ENCODE results near the gene ADAMTS20. TPM values are rescaled to one million over a fixed set of nuclear protein-coding genes. Genes with fewer than 3 reads are reported as not detected.

The ADAMTS20 gene
- total RNA-seq, 4 donors from 2014 or later: not detected

- Histone ChIP-seq H3K4me1 (no peaks in the 10 kb centered on the region), H3K9me3 (no peaks in the 10 kb centered on the region), H3K27ac (no peak overlapping the region), H3K27me3 (no peaks in the 10 kb centered on the region), H3K4me3 (no peak overlapping the region), H3K36me3 (no peaks in the 10 kb centered on the region)
- intact Hi-C loops (cut with DNase I; ENCODE audit: low total_unique reads) (no loop called here), in situ Hi-C loops (cut with MboI; ENCODE audit: low pct_ligation_motif_present in 1 of 4, low pct_unique_long_range_greater_than_20kb in 1 of 4, low sequenced_read_pairs in 3 of 4) (no loop called here)
- no peak for TF ChIP-seq POLR2AphosphoS5 (IDR thresholded peaks at IDR 0.05)
- no peak for TF ChIP-seq POLR2A (IDR thresholded peaks at IDR 0.05)
- no peak for TF ChIP-seq EP300 (IDR thresholded peaks at IDR 0.05; ENCODE audit: low read depth)
- TF ChIP-seq, protein P1, sequence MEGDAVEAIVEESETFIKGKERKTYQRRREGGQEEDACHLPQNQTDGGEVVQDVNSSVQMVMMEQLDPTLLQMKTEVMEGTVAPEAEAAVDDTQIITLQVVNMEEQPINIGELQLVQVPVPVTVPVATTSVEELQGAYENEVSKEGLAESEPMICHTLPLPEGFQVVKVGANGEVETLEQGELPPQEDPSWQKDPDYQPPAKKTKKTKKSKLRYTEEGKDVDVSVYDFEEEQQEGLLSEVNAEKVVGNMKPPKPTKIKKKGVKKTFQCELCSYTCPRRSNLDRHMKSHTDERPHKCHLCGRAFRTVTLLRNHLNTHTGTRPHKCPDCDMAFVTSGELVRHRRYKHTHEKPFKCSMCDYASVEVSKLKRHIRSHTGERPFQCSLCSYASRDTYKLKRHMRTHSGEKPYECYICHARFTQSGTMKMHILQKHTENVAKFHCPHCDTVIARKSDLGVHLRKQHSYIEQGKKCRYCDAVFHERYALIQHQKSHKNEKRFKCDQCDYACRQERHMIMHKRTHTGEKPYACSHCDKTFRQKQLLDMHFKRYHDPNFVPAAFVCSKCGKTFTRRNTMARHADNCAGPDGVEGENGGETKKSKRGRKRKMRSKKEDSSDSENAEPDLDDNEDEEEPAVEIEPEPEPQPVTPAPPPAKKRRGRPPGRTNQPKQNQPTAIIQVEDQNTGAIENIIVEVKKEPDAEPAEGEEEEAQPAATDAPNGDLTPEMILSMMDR (IDR thresholded peaks at IDR 0.05): no peak
- no peak for DNase-seq
Observed at GRCh38 chr12:43310596-43310995, 241.4 kb downstream of the ADAMTS20 start.

DNA sequence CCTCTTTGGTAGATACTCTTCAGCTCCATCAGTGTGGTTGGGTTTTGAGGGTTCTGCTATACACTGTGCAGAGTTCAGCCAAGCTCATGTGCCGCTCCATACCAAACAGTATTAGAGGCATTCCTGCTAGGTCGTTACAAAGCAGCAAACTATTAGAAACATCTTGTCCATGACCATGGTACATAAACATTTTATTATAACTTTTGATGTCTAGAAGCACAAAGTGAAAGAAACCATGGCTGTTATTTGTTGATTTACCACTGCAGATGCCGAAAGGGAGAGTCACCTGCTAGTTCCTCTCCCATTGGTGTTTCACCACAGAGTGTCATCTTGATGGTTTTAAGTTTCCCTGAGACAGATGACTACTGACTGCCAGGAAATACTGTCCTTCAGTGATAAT, 242.0 kb downstream of the ADAMTS20 start:
- TF ChIP-seq, protein P1 (IDR thresholded peaks at IDR 0.05): no peak
- intact Hi-C loops (cut with DNase I; ENCODE audit: low total_unique reads) (no loop called here), in situ Hi-C loops (cut with MboI; ENCODE audit: low pct_ligation_motif_present in 1 of 4, low pct_unique_long_range_greater_than_20kb in 1 of 4, low sequenced_read_pairs in 3 of 4) (no loop called here)
- H3K9me3 ChIP-seq: no peaks in the 10 kb centered on the region
- no peaks in the 10 kb centered on the region for H3K27me3 ChIP-seq
- no peak overlapping the region for H3K27ac ChIP-seq
- H3K4me3 ChIP-seq: no peak overlapping the region
- H3K36me3 ChIP-seq: no peaks in the 10 kb centered on the region
- 65 to 76% methylated on average over 2 to 3 of the region's 3 CpGs for WGBS, 2 donors (ENCODE audit: low coverage in 1 of 2)
- no peaks in the 10 kb centered on the region for H3K4me1 ChIP-seq
- DNase-seq: no peak

- DNase-seq: no peak
- TF ChIP-seq EP300 (IDR thresholded peaks at IDR 0.05; ENCODE audit: low read depth) (no peak), POLR2AphosphoS5 (IDR thresholded peaks at IDR 0.05) (no peak), POLR2A (IDR thresholded peaks at IDR 0.05) (no peak)
- TF ChIP-seq, protein P1 (IDR thresholded peaks at IDR 0.05): no peak
- 95% methylated on average over 3 of the region's 3 CpGs; no CpG with 5 or more reads in 1 of the 2 donors for WGBS, 2 donors (ENCODE audit: low coverage in 1 of 2)
- Histone ChIP-seq H3K27me3 (no peaks in the 10 kb centered on the region), H3K36me3 (no peaks in the 10 kb centered on the region), H3K4me1 (no peaks in the 10 kb centered on the region), H3K4me3 (no peak overlapping the region), H3K27ac (no peak overlapping the region), H3K9me3 (no peaks in the 10 kb centered on the region)
- intact Hi-C loops (cut with DNase I; ENCODE audit: low total_unique reads) (no loop called here), in situ Hi-C loops (cut with MboI; ENCODE audit: low pct_ligation_motif_present in 1 of 4, low pct_unique_long_range_greater_than_20kb in 1 of 4, low sequenced_read_pairs in 3 of 4) (no loop called here)
Observed at GRCh38 chr12:43308776-43309175, 243.2 kb downstream of the ADAMTS20 start.

DNA sequence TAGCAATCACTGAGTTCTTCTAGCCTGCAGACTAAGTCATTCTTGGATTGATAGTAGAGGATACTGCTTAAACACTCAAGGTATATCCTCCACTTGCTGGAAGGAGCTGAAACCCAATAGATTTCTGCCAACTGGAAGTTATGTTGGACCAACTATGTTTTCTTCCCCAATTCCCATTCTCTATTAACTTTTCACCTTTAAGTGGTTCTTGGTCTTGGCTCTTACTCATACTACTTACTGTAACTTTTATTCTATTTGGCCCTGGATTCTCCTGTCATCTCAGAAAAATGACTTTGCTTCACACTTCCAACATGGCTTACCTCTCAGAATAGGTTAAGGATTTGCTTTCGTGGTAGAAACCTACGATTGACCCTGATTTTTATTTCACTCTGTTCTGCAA, 244.9 kb downstream of the ADAMTS20 start:
- in situ Hi-C loops (cut with MboI; ENCODE audit: low pct_ligation_motif_present in 1 of 4, low pct_unique_long_range_greater_than_20kb in 1 of 4, low sequenced_read_pairs in 3 of 4): no loop called here
- H3K9me3 ChIP-seq: no peaks in the 10 kb centered on the region
- no peak for TF ChIP-seq EP300 (IDR thresholded peaks at IDR 0.05; ENCODE audit: low read depth)
- TF ChIP-seq, protein P1 (IDR thresholded peaks at IDR 0.05): no peak
- no peak for TF ChIP-seq POLR2A (IDR thresholded peaks at IDR 0.05)
- TF ChIP-seq POLR2AphosphoS5 (IDR thresholded peaks at IDR 0.05): no peak

More for the DNA sequence above, 244.9 kb downstream of the ADAMTS20 start:
- Histone ChIP-seq H3K27me3 (no peaks in the 10 kb centered on the region), H3K27ac (no peak overlapping the region), H3K4me1 (no peaks in the 10 kb centered on the region), H3K4me3 (no peak overlapping the region), H3K36me3 (no peaks in the 10 kb centered on the region)
- 37 to 73% methylated on average over 2 of the region's 2 CpGs for WGBS, 2 donors (ENCODE audit: low coverage in 1 of 2)
- no peak for DNase-seq
- intact Hi-C loops (cut with DNase I; ENCODE audit: low total_unique reads): no loop called here
